GM12875 (cell line): Measurements from ENCODE around the gene SETD7.

Source experiments
- H3K4me3 ChIP-seq: one replicate; pipeline ENCODE4 v1.5.1; 2011; ENCODE audit warnings: low read depth, low read length, control low read depth
- CTCF ChIP-seq: IDR thresholded peaks from 2 replicates; pipeline ENCODE4 v1.5.1; 2011; ENCODE audit warnings: low read depth, mild to moderate bottlenecking, control low read depth, inconsistent platforms, low read length, moderate library complexity, borderline replicate concordance; ENCODE audit not compliant: insufficient read depth

The SETD7 gene

GRCh38 chr4:139483000-139483399 is 73.0 kb downstream of the SETD7 start:
- no peak overlapping the region for H3K4me3 ChIP-seq
- no peak for TF ChIP-seq CTCF

GRCh38 chr4:139481465-139481864 is 74.6 kb downstream of the SETD7 start:
- no peak for TF ChIP-seq CTCF
- H3K4me3 ChIP-seq: no peak overlapping the region

GRCh38 chr4:139476363-139476762 is 79.7 kb downstream of the SETD7 start:
- H3K4me3 ChIP-seq: no peak overlapping the region
- no peak for TF ChIP-seq CTCF

GRCh38 chr4:139472852-139473251 is 83.2 kb downstream of the SETD7 start:
- H3K4me3 ChIP-seq: no peak overlapping the region
- TF ChIP-seq CTCF: no peak

- H3K4me3 ChIP-seq: no peak overlapping the region
- no peak for TF ChIP-seq CTCF
These were observed 84.9 kb downstream of the SETD7 start for GRCh38 chr4:139470997-139471665.

GRCh38 chr4:139470295-139470694 is 85.7 kb downstream of the SETD7 start:
- TF ChIP-seq CTCF: no peak
- no peak overlapping the region for H3K4me3 ChIP-seq

GRCh38 chr4:139469869-139470268 is 86.2 kb downstream of the SETD7 start:
- no peak for TF ChIP-seq CTCF

More at GRCh38 chr4:139469869-139470268, 86.2 kb downstream of the SETD7 start:
- no peak overlapping the region for H3K4me3 ChIP-seq
